Neural cell (in vitro differentiated cells): ENCODE measurements around the gene VSIR. TPM values are rescaled to one million over a fixed set of nuclear protein-coding genes. Genes with fewer than 3 reads are reported as not detected.

Experiments
- H2AFZ ChIP-seq: fragments of 200-600, 300-800 bp; sonication (generic), shearing (Covaris generic); 2 replicates; pipeline ENCODE4 v1.6.0; 2014; ENCODE audit warnings: low read depth, mild to moderate bottlenecking, antibody characterized with exemption, low read length, moderate library complexity
- H3F3A ChIP-seq: fragments of 200-600 bp; shearing (Covaris generic); 2 replicates; pipeline ENCODE4 v1.6.1; 2016; ENCODE audit warnings: mild to moderate bottlenecking, moderate library complexity, mixed read lengths, antibody characterized with exemption, low read length; ENCODE audit not compliant: insufficient read depth, poor library complexity, severe bottlenecking
- H3K27ac ChIP-seq: fragments of 200-600, 300-800 bp; sonication (generic), shearing (Covaris generic); 2 replicates; pipeline ENCODE4 v1.5.1; 2014; ENCODE audit warnings: mild to moderate bottlenecking, low read length, moderate library complexity
- H3K27me3 ChIP-seq: fragments of 300-800, 200-600 bp; sonication (generic), shearing (Covaris generic); 2 replicates; pipeline ENCODE4 v1.6.0; 2014; ENCODE audit warnings: mild to moderate bottlenecking, low read depth, low read length, moderate library complexity; ENCODE audit not compliant: insufficient read depth
- H3K36me3 ChIP-seq: fragments of 300-800, 200-600 bp; sonication (generic), shearing (Covaris generic); 2 replicates; pipeline ENCODE4 v1.5.1; 2014; ENCODE audit warnings: mild to moderate bottlenecking, antibody characterized with exemption, low read length, moderate library complexity; ENCODE audit not compliant: insufficient read depth
- H3K4me2 ChIP-seq: fragments of 300-800, 200-600 bp; sonication (generic), shearing (Covaris generic); 2 replicates; pipeline ENCODE4 v1.6.0; 2014; ENCODE audit warnings: mild to moderate bottlenecking, low read length
- H3K4me3 ChIP-seq: fragments of 300-800, 200-600 bp; sonication (generic), shearing (Covaris generic); 2 replicates; pipeline ENCODE4 v1.5.1; 2014; ENCODE audit warnings: mild to moderate bottlenecking, low read length, moderate library complexity
- H3K79me2 ChIP-seq: fragments of 200-600 bp; shearing (Covaris generic); replicated peaks from 2 replicates; pipeline ENCODE4 v1.6.0; 2014; ENCODE audit warnings: mild to moderate bottlenecking, low read length, moderate library complexity; ENCODE audit not compliant: insufficient read depth
- H3K9ac ChIP-seq: fragments of 300-800, 200-600 bp; sonication (generic), shearing (Covaris generic); 2 replicates; pipeline ENCODE4 v1.6.1; 2016; ENCODE audit warnings: mild to moderate bottlenecking, low read length, mixed read lengths
- H3K9me2 ChIP-seq: fragments of 200-600 bp; shearing (Covaris generic); 2 replicates; pipeline ENCODE4 v1.6.1; 2016; ENCODE audit warnings: mild to moderate bottlenecking, low read length, mixed read lengths; ENCODE audit not compliant: insufficient read depth
- H3K9me3 ChIP-seq: fragments of 200-600, 300-800 bp; sonication (generic), shearing (Covaris generic); 2 replicates; pipeline ENCODE4 v1.6.1; 2016; ENCODE audit warnings: mild to moderate bottlenecking, mixed run types, low read length, moderate library complexity, mixed read lengths
- H4K20me1 ChIP-seq: fragments of 200-600 bp; shearing (Covaris generic); 2 replicates; pipeline ENCODE4 v1.6.1; 2016; ENCODE audit warnings: mild to moderate bottlenecking, mixed run types; ENCODE audit not compliant: insufficient read depth
- CTCF ChIP-seq: fragments of 450-650 bp; IDR thresholded peaks from 2 replicates; pipeline ENCODE4 v1.5.1; 2014; ENCODE audit warnings: antibody characterized with exemption, mild to moderate bottlenecking, moderate library complexity; ENCODE audit not compliant: poor library complexity, severe bottlenecking
- EP300 ChIP-seq: fragments of 450-650 bp; conservative IDR thresholded peaks from 2 replicates; pipeline ENCODE4 v1.6.1; 2014; ENCODE audit warnings: antibody characterized with exemption, mild to moderate bottlenecking, moderate library complexity; ENCODE audit not compliant: poor library complexity, severe bottlenecking
- EZH2 ChIP-seq: fragments of 200-600, 300-800 bp; shearing (Covaris generic), sonication (generic); IDR thresholded peaks from 2 replicates; pipeline ENCODE4 v1.6.1; 2014; ENCODE audit warnings: antibody characterized with exemption, low read length, borderline replicate concordance, mild to moderate bottlenecking; ENCODE audit not compliant: insufficient read depth, poor library complexity, severe bottlenecking
- MXI1 ChIP-seq: fragments of 450-650 bp; conservative IDR thresholded peaks from 2 replicates; pipeline ENCODE4 v1.6.1; 2014; ENCODE audit warnings: antibody characterized with exemption, mild to moderate bottlenecking; ENCODE audit not compliant: poor library complexity, severe bottlenecking
- POLR2AphosphoS5 ChIP-seq: IDR thresholded peaks from 2 replicates; pipeline ENCODE4 v1.6.1; 2012
- RAD21 ChIP-seq: fragments of 450-650 bp; conservative IDR thresholded peaks from 2 replicates; pipeline ENCODE4 v1.6.1; 2014; ENCODE audit warnings: antibody characterized with exemption, mild to moderate bottlenecking, moderate library complexity
- SMC3 ChIP-seq: fragments of 450-650 bp; conservative IDR thresholded peaks from 2 replicates; pipeline ENCODE4 v1.6.1; 2014; ENCODE audit warnings: antibody characterized with exemption, mild to moderate bottlenecking, moderate library complexity; ENCODE audit not compliant: poor library complexity
- TAF1 ChIP-seq: IDR thresholded peaks from 2 replicates; pipeline ENCODE4 v1.6.1; 2012; ENCODE audit warnings: low read depth
- polyA plus RNA-seq: library from polyadenylated mRNA; depleted of rRNA; stranded (reverse); fragments of >200 nt; gene quantifications from 2 replicates; pipeline ENCODE4 v1.2.3, GENCODE V29; 2014
- TF ChIP-seq, protein P1 (sequence below): IDR thresholded peaks from 2 replicates; pipeline ENCODE4 v1.6.1; 2012; ENCODE audit warnings: borderline replicate concordance

VSIR gene
- polyA plus RNA-seq, 1 donor from 2014 or later: not detected

DNA sequence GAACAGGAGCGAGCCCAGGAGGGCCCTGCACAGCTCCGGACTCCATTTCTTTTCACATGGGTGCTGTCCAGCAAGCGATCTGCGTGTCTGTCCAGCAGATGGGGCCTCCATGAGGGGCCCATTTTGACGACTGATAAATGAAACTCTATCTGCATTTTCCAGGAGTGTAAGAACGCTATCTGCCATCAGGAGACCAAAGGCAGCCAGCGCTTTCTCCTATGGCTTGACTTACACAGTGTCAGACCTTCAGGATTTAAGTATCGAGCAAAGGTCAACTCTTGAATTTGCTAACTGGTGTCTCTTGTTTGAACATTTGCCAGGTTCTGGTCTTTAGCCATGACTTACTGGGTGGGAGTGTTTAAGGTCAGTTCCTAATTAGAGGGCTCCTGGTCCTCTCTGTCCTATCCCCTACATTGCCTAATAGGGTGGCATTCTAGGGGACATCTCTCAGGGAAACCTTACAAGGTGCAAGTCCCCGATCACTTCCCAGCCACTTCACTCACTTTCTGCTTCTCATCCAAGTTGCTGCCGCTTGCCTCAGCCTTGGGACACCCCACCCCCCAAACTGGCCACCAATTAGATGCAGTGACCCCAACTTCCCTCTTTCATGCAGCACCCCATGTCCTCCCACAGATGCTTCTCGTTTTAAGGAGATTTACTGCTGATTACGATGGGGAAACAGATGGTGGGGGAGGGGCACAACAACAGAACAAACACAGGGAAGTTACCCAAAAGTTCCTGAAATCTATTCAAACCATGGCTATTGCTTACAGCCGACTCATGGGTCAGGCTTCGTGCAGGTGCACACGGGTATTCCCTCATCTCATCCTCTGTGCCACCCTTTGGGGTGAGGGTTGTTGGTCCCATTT is 20.0 kb downstream of the VSIR start:
- H3K27ac ChIP-seq: no peak overlapping the region
- no peaks in the 10 kb centered on the region for H3K9me3 ChIP-seq
- H2AFZ ChIP-seq: no peak overlapping the region
- H3K27me3 ChIP-seq: no peaks in the 10 kb centered on the region
- H4K20me1 ChIP-seq: no peaks in the 10 kb centered on the region
- H3F3A ChIP-seq: no peaks in the 10 kb centered on the region
- no peak overlapping the region for H3K4me2 ChIP-seq
- no peaks in the 10 kb centered on the region for H3K9me2 ChIP-seq
- H3K4me3 ChIP-seq: no peak overlapping the region
- H3K79me2 ChIP-seq: no peaks in the 10 kb centered on the region
- no peaks in the 10 kb centered on the region for H3K36me3 ChIP-seq
- H3K9ac ChIP-seq: no peak overlapping the region
- TF ChIP-seq RAD21 (no peak), SMC3 (no peak), CTCF (no peak), POLR2AphosphoS5 (no peak), EZH2 (no peak), TAF1 (no peak), MXI1 (no peak), EP300 (no peak)
- TF ChIP-seq, protein P1, sequence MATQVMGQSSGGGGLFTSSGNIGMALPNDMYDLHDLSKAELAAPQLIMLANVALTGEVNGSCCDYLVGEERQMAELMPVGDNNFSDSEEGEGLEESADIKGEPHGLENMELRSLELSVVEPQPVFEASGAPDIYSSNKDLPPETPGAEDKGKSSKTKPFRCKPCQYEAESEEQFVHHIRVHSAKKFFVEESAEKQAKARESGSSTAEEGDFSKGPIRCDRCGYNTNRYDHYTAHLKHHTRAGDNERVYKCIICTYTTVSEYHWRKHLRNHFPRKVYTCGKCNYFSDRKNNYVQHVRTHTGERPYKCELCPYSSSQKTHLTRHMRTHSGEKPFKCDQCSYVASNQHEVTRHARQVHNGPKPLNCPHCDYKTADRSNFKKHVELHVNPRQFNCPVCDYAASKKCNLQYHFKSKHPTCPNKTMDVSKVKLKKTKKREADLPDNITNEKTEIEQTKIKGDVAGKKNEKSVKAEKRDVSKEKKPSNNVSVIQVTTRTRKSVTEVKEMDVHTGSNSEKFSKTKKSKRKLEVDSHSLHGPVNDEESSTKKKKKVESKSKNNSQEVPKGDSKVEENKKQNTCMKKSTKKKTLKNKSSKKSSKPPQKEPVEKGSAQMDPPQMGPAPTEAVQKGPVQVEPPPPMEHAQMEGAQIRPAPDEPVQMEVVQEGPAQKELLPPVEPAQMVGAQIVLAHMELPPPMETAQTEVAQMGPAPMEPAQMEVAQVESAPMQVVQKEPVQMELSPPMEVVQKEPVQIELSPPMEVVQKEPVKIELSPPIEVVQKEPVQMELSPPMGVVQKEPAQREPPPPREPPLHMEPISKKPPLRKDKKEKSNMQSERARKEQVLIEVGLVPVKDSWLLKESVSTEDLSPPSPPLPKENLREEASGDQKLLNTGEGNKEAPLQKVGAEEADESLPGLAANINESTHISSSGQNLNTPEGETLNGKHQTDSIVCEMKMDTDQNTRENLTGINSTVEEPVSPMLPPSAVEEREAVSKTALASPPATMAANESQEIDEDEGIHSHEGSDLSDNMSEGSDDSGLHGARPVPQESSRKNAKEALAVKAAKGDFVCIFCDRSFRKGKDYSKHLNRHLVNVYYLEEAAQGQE: no peak

DNA sequence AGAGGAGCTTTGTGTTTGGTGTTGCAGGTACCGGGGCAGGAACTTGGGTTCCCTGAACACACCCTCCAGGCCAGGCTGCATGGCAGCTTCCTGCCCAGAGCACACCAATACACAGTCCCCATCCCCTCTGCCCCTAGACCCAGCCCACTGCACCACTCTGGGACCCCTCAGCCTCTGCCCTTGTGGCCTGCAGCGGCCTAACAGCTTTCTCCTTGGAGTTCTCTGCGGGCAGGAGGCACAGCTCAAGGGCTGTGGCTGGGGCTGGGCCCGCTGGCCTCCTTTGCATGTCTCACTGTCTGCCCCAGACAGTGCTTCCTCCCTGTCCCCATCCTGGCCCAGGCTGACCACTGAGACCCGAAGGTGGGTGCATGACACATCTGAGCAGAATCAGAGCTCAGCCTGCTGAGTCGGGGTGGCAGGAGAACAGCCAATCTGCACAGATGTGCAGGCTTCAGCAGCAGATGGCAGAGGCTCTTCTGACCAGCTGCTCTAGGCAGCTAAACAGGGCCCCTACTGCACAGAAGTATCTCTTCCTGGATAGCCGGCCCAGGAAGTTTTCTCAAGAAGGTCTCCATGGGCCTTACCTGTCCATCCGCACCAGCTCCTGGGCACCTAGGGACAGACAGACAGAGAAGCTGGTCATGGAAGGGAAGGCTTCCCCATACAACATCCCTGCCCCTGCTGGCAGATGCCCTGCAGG is 20.8 kb downstream of the VSIR start:
- H3F3A ChIP-seq: no peaks in the 10 kb centered on the region
- H3K9ac ChIP-seq: no peak overlapping the region
- H3K36me3 ChIP-seq: no peaks in the 10 kb centered on the region
- no peak overlapping the region for H3K4me2 ChIP-seq
- no peaks in the 10 kb centered on the region for H3K79me2 ChIP-seq
- no peaks in the 10 kb centered on the region for H3K27me3 ChIP-seq
- H3K9me3 ChIP-seq: no peaks in the 10 kb centered on the region
- no peak overlapping the region for H2AFZ ChIP-seq
- H4K20me1 ChIP-seq: no peaks in the 10 kb centered on the region
- H3K4me3 ChIP-seq: no peak overlapping the region
- H3K9me2 ChIP-seq: no peaks in the 10 kb centered on the region
- H3K27ac ChIP-seq: no peak overlapping the region
- TF ChIP-seq TAF1 (no peak), MXI1 (no peak), RAD21 (no peak), POLR2AphosphoS5 (no peak), EP300 (no peak), CTCF (no peak), SMC3 (no peak), EZH2 (no peak)
- TF ChIP-seq, protein P1: no peak
